H1 (cell line): ENCODE data around the gene ME3. TPM values are rescaled to one million over a fixed set of nuclear protein-coding genes. Genes with fewer than 3 reads are reported as not detected.

Experiments
- JUN ChIP-seq: IDR thresholded peaks from 2 replicates; pipeline ENCODE4 v1.6.1; 2011; ENCODE audit warnings: low read depth, mild to moderate bottlenecking, improper control_type of control experiment, low read length
- POU5F1 ChIP-seq: IDR thresholded peaks from 2 replicates; pipeline ENCODE4 v1.6.1; 2011; ENCODE audit warnings: low read depth, mild to moderate bottlenecking, low read length, moderate library complexity
- SP4 ChIP-seq: IDR thresholded peaks from 2 replicates; pipeline ENCODE4 v1.6.1; 2012; ENCODE audit warnings: low read length, inconsistent platforms
- YY1 ChIP-seq: IDR thresholded peaks from 2 replicates; pipeline ENCODE4 v1.6.1; 2011; ENCODE audit warnings: low read depth, mild to moderate bottlenecking, low read length
- polyA plus RNA-seq, 7 experiments: library from polyadenylated mRNA; depleted of rRNA in 3 of 7; stranded (reverse) in 5 of 7; unstranded in 2 of 7; fragments of >200 nt in 5 of 7; fragments of 200-250 nt in 2 of 7; gene quantifications; 1 replicate in 5 of 7; 2 replicates in 1 of 7; 4 replicates in 1 of 7; pipeline versions ENCODE4 v1.2.1 to v1.2.3, GENCODE V29; 2011 to 2013; ENCODE audit warnings: missing spikeins in 2 of 7, mixed read lengths in 2 of 7
- total RNA-seq: library from RNA; stranded (reverse); fragmentation: NEBNext Ultra II Directional; extraction: Animal tissue kit (Norgen Biotek cat#: 25700); gene quantifications from 2 replicates; pipeline ENCODE4 v1.2.1, GENCODE V29; 2021

ME3 gene
- total and polyA plus RNA-seq, 2 of the 8 experiments (the other 6 are each of a cell fraction or from before 2014, with no cell fraction given): 1.5 to 2.8 TPM

- TF ChIP-seq POU5F1 (no peak), YY1 (no peak), SP4 (no peak), JUN (no peak)
- TF ChIP-seq, all 59 proteins: peak for 0
Observed at GRCh38 chr11:86710936-86711335, 38.5 kb upstream of the ME3 start (continued).
